ENCODE results near the gene QRICH1. TPM values are rescaled to one million over a fixed set of nuclear protein-coding genes. Genes with fewer than 3 reads are reported as not detected.

The QRICH1 gene
- total and polyA plus RNA-seq, 2 of the 13 experiments (the other 11 are each of a cell fraction or from before 2014, with no cell fraction given): 52.6 to 102 TPM

DNA sequence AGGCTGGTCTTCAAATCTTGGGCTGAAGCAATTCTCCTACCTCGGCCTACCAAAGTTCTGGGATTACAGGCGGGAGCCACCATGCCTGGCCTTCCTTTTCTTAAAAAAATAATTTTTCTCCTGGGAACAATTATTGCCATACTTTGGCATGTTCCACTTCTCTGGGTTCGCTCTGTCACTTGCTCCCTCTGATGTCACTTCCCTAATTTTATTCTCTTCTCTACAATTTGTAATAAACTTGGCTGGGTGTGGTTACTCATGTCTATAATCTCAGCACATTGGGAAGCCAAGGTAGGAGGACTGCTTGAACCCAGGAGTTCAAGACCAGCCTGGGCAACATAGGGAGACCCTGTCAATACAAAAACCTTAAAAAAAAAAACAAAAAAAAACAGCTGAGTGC lies 58.6 kb downstream of the QRICH1 start:
- BruUV-seq (replicated peaks): no TSS peak
- ATAC-seq (no peak), DNase-seq (ENCODE audit: low spot score) (no peak), FAIRE-seq (no peak)
- H3K27ac ChIP-seq (ENCODE audit: extremely low read length, insufficient read depth, low read length): no peak overlapping the region
- H3K36me3 ChIP-seq (replicated peaks in 1 of 2; ENCODE audit: control insufficient read depth in 1 of 2, insufficient read depth in 2 of 2, low read length in 2 of 2): peaks cover 23 to 69% of the 10 kb centered on the region in 2 experiments
- H3K9ac ChIP-seq (ENCODE audit: insufficient read depth, low read depth, low read length): no peak overlapping the region
- H3K9me3 ChIP-seq (ENCODE audit: low read length): no peaks in the 10 kb centered on the region
- in situ Hi-C loops (cut with HindIII; ENCODE audit: extremely low pct_ligation_motif_present, low pct_unique_long_range_greater_than_20kb): no loop called here
- ChIA-PET POLR2A (interaction anchor here (1.3 kb wide), 1 partner anchor 14 kb away, joined by 7 read pairs; the partner anchor contains the start of gene NDUFAF3), CTCF (ENCODE audit: low intra/inter-chr PET ratio, low total read pairs) (no interaction called here)
- H3K4me1 ChIP-seq (ENCODE audit: insufficient read depth, low read length): no peaks in the 10 kb centered on the region
- no peaks in the 10 kb centered on the region for H3K27me3 ChIP-seq (ENCODE audit: control insufficient read depth in 1 of 2, insufficient read depth in 2 of 2, low read length in 2 of 2)
- no peak overlapping the region for H3K4me3 ChIP-seq (replicated peaks in 1 of 3; ENCODE audit: insufficient read depth in 1 of 3, low read depth in 2 of 3, low read length in 3 of 3)
- TF ChIP-seq TOE1 (CRISPR knock-in tag; IDR thresholded peaks at IDR 0.05) (no peak), BCL6 (CRISPR knock-in tag; IDR thresholded peaks at IDR 0.05) (no peak), ZNF674 (CRISPR knock-in tag; IDR thresholded peaks at IDR 0.05; ENCODE audit: low read depth) (no peak), NFKBIZ (CRISPR knock-in tag; IDR thresholded peaks at IDR 0.05) (no peak), RFX5 (IDR thresholded peaks at IDR 0.05; ENCODE audit: low read depth, low read length) (no peak), RELA (CRISPR knock-in tag; IDR thresholded peaks at IDR 0.05) (no peak), JUNB (CRISPR knock-in tag; IDR thresholded peaks at IDR 0.05; ENCODE audit: borderline replicate concordance) (no peak), KLF11 (CRISPR knock-in tag; IDR thresholded peaks at IDR 0.05) (no peak), POLR2G (IDR thresholded peaks at IDR 0.05; ENCODE audit: low read depth, low read length) (no peak)
- TF ChIP-seq, protein P1, sequence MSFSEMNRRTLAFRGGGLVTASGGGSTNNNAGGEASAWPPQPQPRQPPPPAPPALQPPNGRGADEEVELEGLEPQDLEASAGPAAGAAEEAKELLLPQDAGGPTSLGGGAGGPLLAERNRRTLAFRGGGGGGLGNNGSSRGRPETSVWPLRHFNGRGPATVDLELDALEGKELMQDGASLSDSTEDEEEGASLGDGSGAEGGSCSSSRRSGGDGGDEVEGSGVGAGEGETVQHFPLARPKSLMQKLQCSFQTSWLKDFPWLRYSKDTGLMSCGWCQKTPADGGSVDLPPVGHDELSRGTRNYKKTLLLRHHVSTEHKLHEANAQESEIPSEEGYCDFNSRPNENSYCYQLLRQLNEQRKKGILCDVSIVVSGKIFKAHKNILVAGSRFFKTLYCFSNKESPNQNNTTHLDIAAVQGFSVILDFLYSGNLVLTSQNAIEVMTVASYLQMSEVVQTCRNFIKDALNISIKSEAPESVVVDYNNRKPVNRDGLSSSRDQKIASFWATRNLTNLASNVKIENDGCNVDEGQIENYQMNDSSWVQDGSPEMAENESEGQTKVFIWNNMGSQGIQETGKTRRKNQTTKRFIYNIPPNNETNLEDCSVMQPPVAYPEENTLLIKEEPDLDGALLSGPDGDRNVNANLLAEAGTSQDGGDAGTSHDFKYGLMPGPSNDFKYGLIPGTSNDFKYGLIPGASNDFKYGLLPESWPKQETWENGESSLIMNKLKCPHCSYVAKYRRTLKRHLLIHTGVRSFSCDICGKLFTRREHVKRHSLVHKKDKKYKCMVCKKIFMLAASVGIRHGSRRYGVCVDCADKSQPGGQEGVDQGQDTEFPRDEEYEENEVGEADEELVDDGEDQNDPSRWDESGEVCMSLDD (CRISPR knock-in tag; IDR thresholded peaks at IDR 0.05; ENCODE audit: borderline replicate concordance): no peak
- TF ChIP-seq, protein P2, sequence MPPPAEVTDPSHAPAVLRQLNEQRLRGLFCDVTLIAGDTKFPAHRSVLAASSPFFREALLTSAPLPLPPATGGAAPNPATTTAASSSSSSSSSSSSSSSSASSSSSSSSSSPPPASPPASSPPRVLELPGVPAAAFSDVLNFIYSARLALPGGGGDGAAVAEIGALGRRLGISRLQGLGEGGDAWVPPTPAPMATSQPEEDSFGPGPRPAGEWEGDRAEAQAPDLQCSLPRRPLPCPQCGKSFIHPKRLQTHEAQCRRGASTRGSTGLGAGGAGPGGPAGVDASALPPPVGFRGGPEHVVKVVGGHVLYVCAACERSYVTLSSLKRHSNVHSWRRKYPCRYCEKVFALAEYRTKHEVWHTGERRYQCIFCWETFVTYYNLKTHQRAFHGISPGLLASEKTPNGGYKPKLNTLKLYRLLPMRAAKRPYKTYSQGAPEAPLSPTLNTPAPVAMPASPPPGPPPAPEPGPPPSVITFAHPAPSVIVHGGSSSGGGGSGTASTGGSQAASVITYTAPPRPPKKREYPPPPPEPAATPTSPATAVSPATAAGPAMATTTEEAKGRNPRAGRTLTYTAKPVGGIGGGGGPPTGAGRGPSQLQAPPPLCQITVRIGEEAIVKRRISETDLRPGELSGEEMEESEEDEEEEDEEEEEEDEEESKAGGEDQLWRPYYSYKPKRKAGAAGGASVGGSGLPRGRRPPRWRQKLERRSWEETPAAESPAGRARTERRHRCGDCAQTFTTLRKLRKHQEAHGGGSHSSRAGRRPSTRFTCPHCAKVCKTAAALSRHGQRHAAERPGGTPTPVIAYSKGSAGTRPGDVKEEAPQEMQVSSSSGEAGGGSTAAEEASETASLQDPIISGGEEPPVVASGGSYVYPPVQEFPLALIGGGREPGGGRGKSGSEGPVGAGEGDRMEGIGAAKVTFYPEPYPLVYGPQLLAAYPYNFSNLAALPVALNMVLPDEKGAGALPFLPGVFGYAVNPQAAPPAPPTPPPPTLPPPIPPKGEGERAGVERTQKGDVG (CRISPR knock-in tag; IDR thresholded peaks at IDR 0.05; ENCODE audit: borderline replicate concordance): no peak
- 98% methylated on average over 3 of the region's 3 CpGs for WGBS (ENCODE audit: low lambda C conversion rate)
- H2AFZ ChIP-seq (ENCODE audit: low read length): no peak overlapping the region
- intact Hi-C loops (cut with micrococcal nuclease; ENCODE audit: unreplicated experiment): no loop called here
- no peaks in the 10 kb centered on the region for H4K20me1 ChIP-seq (ENCODE audit: insufficient read depth, low read length)
- H3K4me2 ChIP-seq (ENCODE audit: low read depth, low read length): no peak overlapping the region
- no peaks in the 10 kb centered on the region for H3K79me2 ChIP-seq (ENCODE audit: insufficient read depth, low read length)

Data from HepG2 (cell line).